WTC11 (cell line): ENCODE data around the gene DCLK1. TPM values are rescaled to one million over a fixed set of nuclear protein-coding genes. Genes with fewer than 3 reads are reported as not detected.

Experiments
- ATAC-seq: fragments of 200-7000 bp; cut with Tn5 transposase; 2 replicates; pipeline ENCODE4 v1.10.0; 2021; ENCODE audit warnings: mild to moderate bottlenecking, moderate library complexity
- CTCF ChIA-PET: fragments of 300-600 bp; sonication (Branson Sonifier 250); formaldehyde crosslinking; loops from one replicate; lab custom pipeline; 2021; ENCODE audit warnings: antibody characterized with exemption; lab: Charles Lee
- POLR2A ChIA-PET: fragments of 350-600 bp; sonication (Branson Sonifier 250); formaldehyde crosslinking; loops from one replicate; lab custom pipeline; 2021; ENCODE audit warnings: antibody characterized with exemption; lab: Charles Lee
- DNase-seq: peaks from one replicate; pipeline ENCODE4 v3.0.0; 2021; ENCODE audit warnings: low spot score
- H3K27ac Mint-ChIP-seq: 2 replicates; pipeline ENCODE4 v1.8.0; 2021; ENCODE audit warnings: mixed read lengths
- H3K27me3 Mint-ChIP-seq: 2 replicates; pipeline ENCODE4 v1.8.0; 2021; ENCODE audit warnings: low read depth, mild to moderate bottlenecking, moderate library complexity, mixed read lengths
- H3K36me3 Mint-ChIP-seq: 2 replicates; pipeline ENCODE4 v1.8.0; 2021; ENCODE audit warnings: mixed read lengths
- H3K4me1 Mint-ChIP-seq: 2 replicates; pipeline ENCODE4 v1.8.0; 2022; ENCODE audit warnings: mixed read lengths
- H3K4me3 Mint-ChIP-seq: 2 replicates; pipeline ENCODE4 v1.8.0; 2021; ENCODE audit warnings: mild to moderate bottlenecking, moderate library complexity, mixed read lengths
- H3K9me3 Mint-ChIP-seq: 2 replicates; pipeline ENCODE4 v1.8.0; 2021; ENCODE audit warnings: mixed read lengths
- AFF4 ChIP-seq: sonication (generic); formaldehyde crosslinking; IDR thresholded peaks from 2 replicates; pipeline ENCODE4 v1.8.1; 2023; ENCODE audit warnings: mild to moderate bottlenecking, missing genetic modification reagents, borderline replicate concordance
- ATF2 ChIP-seq: sonication (generic); formaldehyde crosslinking; IDR thresholded peaks from 2 replicates; pipeline ENCODE4 v1.8.1; 2022; ENCODE audit warnings: low read depth, missing genetic modification reagents, borderline replicate concordance
- CTCF ChIP-seq: fragments of 200-600 bp; IDR thresholded peaks from 2 replicates; pipeline ENCODE4 v1.8.0; 2022; ENCODE audit warnings: antibody characterized with exemption
- E2F1 ChIP-seq: sonication (generic); formaldehyde crosslinking; IDR thresholded peaks from 2 replicates; pipeline ENCODE4 v1.8.0; 2022; ENCODE audit warnings: mild to moderate bottlenecking, missing genetic modification reagents
- FOXP1 ChIP-seq: sonication (generic); formaldehyde crosslinking; IDR thresholded peaks from 2 replicates; pipeline ENCODE4 v1.8.0; 2022; ENCODE audit warnings: missing genetic modification reagents, mild to moderate bottlenecking, moderate library complexity, borderline replicate concordance
- MXD4 ChIP-seq: fragments of 250-450 bp; sonication (Bioruptor Pico); IDR thresholded peaks from 2 replicates; pipeline ENCODE4 v1.8.0; 2021; ENCODE audit warnings: mild to moderate bottlenecking, moderate library complexity, borderline replicate concordance
- NFATC4 ChIP-seq: fragments of 250-450 bp; sonication (Bioruptor Pico); IDR thresholded peaks from 2 replicates; pipeline ENCODE4 v1.9.0; 2021; ENCODE audit warnings: mild to moderate bottlenecking
- PRDM15 ChIP-seq: sonication (generic); formaldehyde crosslinking; IDR thresholded peaks from 2 replicates; pipeline ENCODE4 v1.8.0; 2022; ENCODE audit warnings: missing genetic modification reagents
- SOX15 ChIP-seq: fragments of 250-450 bp; sonication (Bioruptor Pico); IDR thresholded peaks from 2 replicates; pipeline ENCODE4 v1.9.0; 2021; ENCODE audit warnings: mild to moderate bottlenecking
- TCF7 ChIP-seq: sonication (generic); formaldehyde crosslinking; IDR thresholded peaks from 2 replicates; pipeline ENCODE4 v1.8.0; 2022; ENCODE audit warnings: mild to moderate bottlenecking, low read depth, missing genetic modification reagents, moderate library complexity
- TEAD1 ChIP-seq: sonication (generic); formaldehyde crosslinking; IDR thresholded peaks from 2 replicates; pipeline ENCODE4 v1.8.0; 2022; ENCODE audit warnings: mild to moderate bottlenecking, missing genetic modification reagents
- TP53 ChIP-seq: sonication (generic); formaldehyde crosslinking; IDR thresholded peaks from 2 replicates; pipeline ENCODE4 v1.8.1; 2023; ENCODE audit warnings: mild to moderate bottlenecking, missing genetic modification reagents
- ZNF416 ChIP-seq: fragments of 250-450 bp; sonication (Bioruptor Pico); IDR thresholded peaks from 2 replicates; pipeline ENCODE4 v1.9.0; 2021; ENCODE audit warnings: mild to moderate bottlenecking, inconsistent platforms
- ZNF532 ChIP-seq: fragments of 250-450 bp; sonication (Bioruptor Pico); IDR thresholded peaks from 2 replicates; pipeline ENCODE4 v1.9.0; 2021; ENCODE audit warnings: mild to moderate bottlenecking, borderline replicate concordance
- total RNA-seq: library from RNA; stranded (reverse); gene quantifications from 3 replicates; pipeline ENCODE4 v1.2.3, GENCODE V29; 2021

Gene DCLK1
- total RNA-seq, 1 experiment from 2014 or later, result 18.5 TPM

- DNase-seq, result no peak
- no peak overlapping the region for H3K4me3 Mint-ChIP-seq
- no peak overlapping the region for H3K27ac Mint-ChIP-seq
- TF ChIP-seq PRDM15 (CRISPR knock-in tag) (no peak), FOXP1 (CRISPR knock-in tag) (no peak), AFF4 (CRISPR knock-in tag) (no peak), ZNF416 (CRISPR knock-in tag) (no peak), CTCF (no peak), SOX15 (CRISPR knock-in tag) (no peak), ATF2 (CRISPR knock-in tag) (no peak), ZNF532 (CRISPR knock-in tag) (no peak), MXD4 (CRISPR knock-in tag) (no peak), TEAD1 (no peak), TP53 (CRISPR knock-in tag) (no peak), E2F1 (CRISPR knock-in tag) (no peak), TCF7 (no peak), NFATC4 (CRISPR knock-in tag) (no peak)
- TF ChIP-seq, all 79 proteins: peak for 0
- ChIA-PET CTCF (interaction anchor here (0.5 kb wide), 1 partner anchor 114 kb away, joined by 4 read pairs; no protein-coding TSS in a partner anchor), POLR2A (no interaction called here)
- H3K9me3 Mint-ChIP-seq, result no peaks in the 10 kb centered on the region
- H3K36me3 Mint-ChIP-seq, result no peaks in the 10 kb centered on the region
- H3K27me3 Mint-ChIP-seq, result no peaks in the 10 kb centered on the region
- peak; percentile 39 for ATAC-seq
- peaks cover 17% of the 10 kb centered on the region for H3K4me1 Mint-ChIP-seq
These were observed 32.7 kb upstream of the DCLK1 start for GRCh38 chr13:36163809-36164308.
